GM18517 (cell line): ENCODE measurements around the gene CDH4.
"Not testable (repeated sequence)": the region's sequence is repeated elsewhere in the genome, so short reads cannot be mapped to it uniquely, and the experiment has no call there.

ENCODE experiments used
- ATAC-seq: cut with Tn5 transposase; IDR thresholded peaks from one replicate; pipeline ENCODE4 v1.9.1; 2021; ENCODE audit warnings: mild to moderate bottlenecking, moderate library complexity; ENCODE audit not compliant: unreplicated experiment

CDH4 gene

GRCh38 chr20:61955668-61956395, 703.8 kb downstream of the CDH4 start:
- no peak for ATAC-seq

GRCh38 chr20:61956396-61957342, 704.6 kb downstream of the CDH4 start:
- no peak for ATAC-seq

- ATAC-seq = no peak
Measured at GRCh38 chr20:61957961-61958715, 706.1 kb downstream of the CDH4 start.

- no peak for ATAC-seq
Measured at GRCh38 chr20:61958773-61959700, 707.0 kb downstream of the CDH4 start.

GRCh38 chr20:61960836-61961235, 708.8 kb downstream of the CDH4 start:
- no peak for ATAC-seq

- ATAC-seq = no peak
Measured at GRCh38 chr20:61963149-61963548, 711.1 kb downstream of the CDH4 start.

- ATAC-seq = no peak
Measured at GRCh38 chr20:61963885-61964674, 712.0 kb downstream of the CDH4 start.

GRCh38 chr20:61964675-61965605, 712.9 kb downstream of the CDH4 start:
- ATAC-seq = no peak

- no peak for ATAC-seq
Measured at GRCh38 chr20:61965606-61966491, 713.8 kb downstream of the CDH4 start.

GRCh38 chr20:61966492-61967244, 714.6 kb downstream of the CDH4 start:
- no peak for ATAC-seq

GRCh38 chr20:61967300-61967699, 715.2 kb downstream of the CDH4 start:
- ATAC-seq = no peak

GRCh38 chr20:61968036-61968810, 716.2 kb downstream of the CDH4 start:
- no peak for ATAC-seq

GRCh38 chr20:61968932-61969331, 716.9 kb downstream of the CDH4 start:
- ATAC-seq = no peak

GRCh38 chr20:61969806-61970205, 717.7 kb downstream of the CDH4 start:
- ATAC-seq = no peak

- ATAC-seq = no peak
Measured at GRCh38 chr20:61970357-61970756, 718.3 kb downstream of the CDH4 start.

GRCh38 chr20:61971595-61971994, 719.5 kb downstream of the CDH4 start:
- not testable (repeated sequence) for ATAC-seq
